ENCODE data around the gene HNRNPH3. TPM values are rescaled to one million over a fixed set of nuclear protein-coding genes. Genes with fewer than 3 reads are reported as not detected.
"Not testable (repeated sequence)": the region's sequence is repeated elsewhere in the genome, so short reads cannot be mapped to it uniquely, and the experiment has no call there.

The HNRNPH3 gene
- total RNA-seq, 1 donor from 2014 or later: 90.1 TPM

DNA sequence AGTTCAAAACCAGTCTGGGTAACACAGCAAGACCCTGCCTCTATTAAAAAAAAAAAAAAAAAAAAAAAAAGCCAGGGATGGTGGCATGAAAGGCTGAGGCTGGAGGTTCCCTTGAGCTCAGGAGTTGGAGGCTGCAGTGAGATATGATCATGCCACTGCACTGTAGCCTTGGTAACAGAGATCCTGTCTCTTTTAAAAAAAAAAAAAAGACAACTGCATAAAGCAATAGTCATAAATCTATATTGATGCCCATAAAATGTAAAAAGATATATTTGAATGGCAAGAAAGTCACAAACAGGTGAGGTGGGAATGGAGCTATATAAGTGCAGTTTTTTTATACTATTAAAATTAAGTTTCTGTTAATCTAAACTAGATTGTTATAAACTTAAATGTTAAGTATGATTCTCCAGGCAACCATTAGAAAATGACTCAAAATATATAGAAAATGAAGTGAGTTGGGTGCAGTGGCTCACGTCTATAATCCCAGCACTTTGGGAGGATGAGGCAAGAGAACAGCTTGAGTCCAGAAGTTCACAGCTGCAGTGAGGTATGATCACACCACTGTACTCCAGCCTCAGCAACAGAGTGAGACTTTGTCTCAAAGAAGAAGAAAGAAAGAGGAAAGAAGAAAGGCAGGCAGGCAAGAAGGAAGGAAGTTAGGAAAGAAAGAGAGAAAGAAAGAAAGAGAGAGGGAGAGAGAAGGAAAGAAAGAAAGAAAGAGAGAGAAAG, 13.4 kb upstream of the HNRNPH3 start:
- no peaks in the 10 kb centered on the region for H3K79me2 ChIP-seq (ENCODE audit: insufficient read depth, low read length)
- no peaks in the 10 kb centered on the region for H3K4me1 ChIP-seq (ENCODE audit: insufficient read depth, low read length)
- DNase-seq (ENCODE audit: low read depth) (no peak), FAIRE-seq (no peak)
- Mint-ChIP-seq H3K27me3 (ENCODE audit: low read depth, unreplicated experiment) (no peaks in the 10 kb centered on the region), H3K9me3 (ENCODE audit: unreplicated experiment) (peaks cover 15% of the 10 kb centered on the region), H3K36me3 (ENCODE audit: low read depth, unreplicated experiment) (no peaks in the 10 kb centered on the region), H3K27ac (ENCODE audit: unreplicated experiment) (no peak overlapping the region), H3K4me3 (ENCODE audit: unreplicated experiment) (no peak overlapping the region), H3K4me1 (ENCODE audit: low read depth, unreplicated experiment) (no peaks in the 10 kb centered on the region)
- no peak overlapping the region for H3K9ac ChIP-seq (ENCODE audit: low read length)
- TF ChIP-seq, protein P1, sequence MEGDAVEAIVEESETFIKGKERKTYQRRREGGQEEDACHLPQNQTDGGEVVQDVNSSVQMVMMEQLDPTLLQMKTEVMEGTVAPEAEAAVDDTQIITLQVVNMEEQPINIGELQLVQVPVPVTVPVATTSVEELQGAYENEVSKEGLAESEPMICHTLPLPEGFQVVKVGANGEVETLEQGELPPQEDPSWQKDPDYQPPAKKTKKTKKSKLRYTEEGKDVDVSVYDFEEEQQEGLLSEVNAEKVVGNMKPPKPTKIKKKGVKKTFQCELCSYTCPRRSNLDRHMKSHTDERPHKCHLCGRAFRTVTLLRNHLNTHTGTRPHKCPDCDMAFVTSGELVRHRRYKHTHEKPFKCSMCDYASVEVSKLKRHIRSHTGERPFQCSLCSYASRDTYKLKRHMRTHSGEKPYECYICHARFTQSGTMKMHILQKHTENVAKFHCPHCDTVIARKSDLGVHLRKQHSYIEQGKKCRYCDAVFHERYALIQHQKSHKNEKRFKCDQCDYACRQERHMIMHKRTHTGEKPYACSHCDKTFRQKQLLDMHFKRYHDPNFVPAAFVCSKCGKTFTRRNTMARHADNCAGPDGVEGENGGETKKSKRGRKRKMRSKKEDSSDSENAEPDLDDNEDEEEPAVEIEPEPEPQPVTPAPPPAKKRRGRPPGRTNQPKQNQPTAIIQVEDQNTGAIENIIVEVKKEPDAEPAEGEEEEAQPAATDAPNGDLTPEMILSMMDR (IDR thresholded peaks at IDR 0.05; ENCODE audit: insufficient read depth, low read depth, low read length): no peak
- no peak for TF ChIP-seq EZH2 (IDR thresholded peaks at IDR 0.05; ENCODE audit: insufficient read depth, low read length)
- H4K20me1 ChIP-seq (ENCODE audit: insufficient read depth, low read length): no peaks in the 10 kb centered on the region
- no peak overlapping the region for H2AFZ ChIP-seq (ENCODE audit: low read depth, low read length)
- no peaks in the 10 kb centered on the region for H3K36me3 ChIP-seq (ENCODE audit: insufficient read depth, low read length)
- no peak overlapping the region for H3K4me2 ChIP-seq (ENCODE audit: low read length)
- no peak overlapping the region for H3K27ac ChIP-seq (ENCODE audit: low read depth, low read length)
- H3K9me3 ChIP-seq (ENCODE audit: insufficient read depth, low read depth, low read length): no peaks in the 10 kb centered on the region
- H3K27me3 ChIP-seq (ENCODE audit: insufficient read depth, low read length): no peaks in the 10 kb centered on the region
- no peak overlapping the region for H3K4me3 ChIP-seq (ENCODE audit: insufficient read depth, low read depth, low read length)

DNA sequence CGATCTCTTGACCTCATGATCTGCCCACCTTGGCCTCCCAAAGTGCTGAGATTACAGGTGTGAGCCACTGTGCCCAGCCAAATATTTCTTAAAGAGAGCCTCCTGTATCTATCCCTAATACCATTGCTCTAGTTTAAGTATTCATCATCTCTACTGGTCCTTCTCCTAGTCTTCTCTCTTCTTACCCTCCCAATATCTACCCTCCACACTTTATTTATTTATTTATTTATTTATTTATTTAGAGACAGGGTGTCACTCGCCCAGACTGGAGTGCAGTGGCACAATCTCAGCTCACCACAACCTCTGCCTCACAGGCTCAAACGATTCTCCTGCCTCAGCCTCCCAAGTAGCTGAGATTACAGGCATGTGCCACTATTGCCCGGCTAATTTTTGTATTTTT, 7.5 kb upstream of the HNRNPH3 start:
- not testable (repeated sequence) for H3K27me3 ChIP-seq (ENCODE audit: insufficient read depth, low read length); H3K4me2 ChIP-seq (ENCODE audit: low read length); H3K9me3 ChIP-seq (ENCODE audit: insufficient read depth, low read depth, low read length); H3K9ac ChIP-seq (ENCODE audit: low read length); H3K4me1 Mint-ChIP-seq (ENCODE audit: low read depth, unreplicated experiment); H3K27ac ChIP-seq (ENCODE audit: low read depth, low read length); H3K36me3 Mint-ChIP-seq (ENCODE audit: low read depth, unreplicated experiment); H3K27ac Mint-ChIP-seq (ENCODE audit: unreplicated experiment); H3K9me3 Mint-ChIP-seq (ENCODE audit: unreplicated experiment); H3K4me3 Mint-ChIP-seq (ENCODE audit: unreplicated experiment); H4K20me1 ChIP-seq (ENCODE audit: insufficient read depth, low read length); H2AFZ ChIP-seq (ENCODE audit: low read depth, low read length); H3K4me3 ChIP-seq (ENCODE audit: insufficient read depth, low read depth, low read length); DNase-seq (ENCODE audit: low read depth); H3K36me3 ChIP-seq (ENCODE audit: insufficient read depth, low read length); H3K79me2 ChIP-seq (ENCODE audit: insufficient read depth, low read length); FAIRE-seq; H3K27me3 Mint-ChIP-seq (ENCODE audit: low read depth, unreplicated experiment)
- H3K4me1 ChIP-seq (ENCODE audit: insufficient read depth, low read length): peaks cover 14% of the 10 kb centered on the region

DNA sequence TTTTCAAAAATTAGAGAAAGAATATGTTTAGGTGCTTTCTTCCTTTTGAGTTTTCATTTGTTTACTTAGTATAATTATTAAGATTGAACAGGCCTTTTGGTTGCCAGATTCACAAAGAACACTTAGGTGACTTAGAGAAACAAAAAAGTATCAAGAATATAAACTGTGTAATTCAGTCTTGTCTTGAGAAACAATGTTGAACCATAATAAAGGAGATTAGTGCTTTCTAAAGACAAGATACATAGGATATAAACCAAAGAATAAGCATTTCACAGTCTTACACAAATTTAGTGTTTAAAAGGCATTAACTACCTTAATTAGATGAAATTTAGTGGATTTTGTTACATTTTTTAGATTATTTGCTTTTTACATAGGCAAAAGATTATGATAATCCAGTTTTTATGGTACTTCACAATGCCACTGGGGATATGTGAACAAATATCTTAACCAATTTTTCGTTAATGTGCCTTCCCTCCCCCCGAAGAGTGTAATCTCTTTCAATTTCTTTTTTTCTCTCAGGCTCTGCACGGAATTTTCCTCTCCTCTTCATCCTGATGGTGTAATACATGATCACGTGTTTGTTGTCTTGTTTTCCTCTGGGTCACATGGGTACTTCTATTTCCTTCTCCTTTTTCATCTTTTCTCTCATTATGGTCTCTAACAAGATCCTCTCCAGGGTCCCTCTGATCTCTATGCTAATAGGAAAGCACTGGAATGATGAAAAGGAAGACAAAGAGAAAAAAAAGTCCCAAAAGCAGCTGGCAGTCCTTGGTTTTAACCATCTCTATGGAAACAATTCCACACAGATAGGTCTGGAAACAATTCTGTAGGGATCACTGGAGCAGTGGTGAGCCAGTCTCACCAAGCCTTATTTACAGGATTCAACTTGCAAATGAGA, 3.7 kb upstream of the HNRNPH3 start:
- FAIRE-seq (no peak), DNase-seq (ENCODE audit: low read depth) (peak; percentile 66)
- Histone ChIP-seq H3K4me3 (ENCODE audit: insufficient read depth, low read depth, low read length) (peak overlapping the region; percentile 14), H3K9me3 (ENCODE audit: insufficient read depth, low read depth, low read length) (no peaks in the 10 kb centered on the region), H3K36me3 (ENCODE audit: insufficient read depth, low read length) (no peaks in the 10 kb centered on the region), H3K27ac (ENCODE audit: low read depth, low read length) (peak overlapping the region; percentile 62), H4K20me1 (ENCODE audit: insufficient read depth, low read length) (peaks cover 4% of the 10 kb centered on the region), H3K4me1 (ENCODE audit: insufficient read depth, low read length) (peaks cover 21% of the 10 kb centered on the region), H3K27me3 (ENCODE audit: insufficient read depth, low read length) (no peaks in the 10 kb centered on the region), H3K79me2 (ENCODE audit: insufficient read depth, low read length) (peaks cover 19% of the 10 kb centered on the region), H2AFZ (ENCODE audit: low read depth, low read length) (peak overlapping the region; percentile 52), H3K4me2 (ENCODE audit: low read length) (peak overlapping the region; percentile 72), H3K9ac (ENCODE audit: low read length) (peak overlapping the region; percentile 65)
- Mint-ChIP-seq H3K27me3 (ENCODE audit: low read depth, unreplicated experiment) (no peaks in the 10 kb centered on the region), H3K4me1 (ENCODE audit: low read depth, unreplicated experiment) (peaks cover 9% of the 10 kb centered on the region), H3K9me3 (ENCODE audit: unreplicated experiment) (peaks cover 4% of the 10 kb centered on the region), H3K27ac (ENCODE audit: unreplicated experiment) (peak overlapping the region; percentile 37), H3K36me3 (ENCODE audit: low read depth, unreplicated experiment) (no peaks in the 10 kb centered on the region), H3K4me3 (ENCODE audit: unreplicated experiment) (peak overlapping the region; percentile 1)
- no peak for TF ChIP-seq EZH2 (IDR thresholded peaks at IDR 0.05; ENCODE audit: insufficient read depth, low read length)
- TF ChIP-seq, protein P1 (IDR thresholded peaks at IDR 0.05; ENCODE audit: insufficient read depth, low read depth, low read length): no peak

Data from astrocyte (in vitro differentiated cells and primary cell).